ENCODE measurements around the gene ZNF212.
A peak's percentile ranks its signal among the peaks of the same experiment; 100 is the strongest.

Gene ZNF212

DNA sequence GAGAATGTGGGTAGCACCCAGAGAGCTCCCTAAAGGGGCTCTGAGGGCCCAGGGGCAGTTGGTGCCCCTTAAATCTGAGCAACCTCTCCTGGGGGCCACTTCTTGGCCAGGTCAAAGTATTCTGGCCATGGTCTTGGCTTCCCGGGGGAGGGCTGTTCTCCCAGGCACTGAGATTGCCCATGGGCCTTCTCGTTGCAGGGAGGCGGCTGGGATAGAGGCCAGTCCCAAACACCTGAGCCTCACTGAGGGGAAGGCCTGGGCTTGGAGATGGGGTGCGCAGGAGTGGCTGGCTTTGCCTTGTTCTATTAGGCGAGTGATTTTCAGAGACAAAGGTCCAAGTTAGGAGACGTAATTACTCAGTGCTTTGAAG lies 56.0 kb downstream of the ZNF212 start:
- no peak for DNase-seq (ENCODE audit: low spot score)
- in situ Hi-C loops (cut with MboI; ENCODE audit: low pct_unique_long_range_greater_than_20kb, low sequenced_read_pairs, unreplicated experiment), result no loop called here
- TF ChIP-seq, protein P1, sequence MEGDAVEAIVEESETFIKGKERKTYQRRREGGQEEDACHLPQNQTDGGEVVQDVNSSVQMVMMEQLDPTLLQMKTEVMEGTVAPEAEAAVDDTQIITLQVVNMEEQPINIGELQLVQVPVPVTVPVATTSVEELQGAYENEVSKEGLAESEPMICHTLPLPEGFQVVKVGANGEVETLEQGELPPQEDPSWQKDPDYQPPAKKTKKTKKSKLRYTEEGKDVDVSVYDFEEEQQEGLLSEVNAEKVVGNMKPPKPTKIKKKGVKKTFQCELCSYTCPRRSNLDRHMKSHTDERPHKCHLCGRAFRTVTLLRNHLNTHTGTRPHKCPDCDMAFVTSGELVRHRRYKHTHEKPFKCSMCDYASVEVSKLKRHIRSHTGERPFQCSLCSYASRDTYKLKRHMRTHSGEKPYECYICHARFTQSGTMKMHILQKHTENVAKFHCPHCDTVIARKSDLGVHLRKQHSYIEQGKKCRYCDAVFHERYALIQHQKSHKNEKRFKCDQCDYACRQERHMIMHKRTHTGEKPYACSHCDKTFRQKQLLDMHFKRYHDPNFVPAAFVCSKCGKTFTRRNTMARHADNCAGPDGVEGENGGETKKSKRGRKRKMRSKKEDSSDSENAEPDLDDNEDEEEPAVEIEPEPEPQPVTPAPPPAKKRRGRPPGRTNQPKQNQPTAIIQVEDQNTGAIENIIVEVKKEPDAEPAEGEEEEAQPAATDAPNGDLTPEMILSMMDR (IDR thresholded peaks at IDR 0.05; ENCODE audit: extremely low read depth, insufficient read depth, missing control alignments), result no peak

DNA sequence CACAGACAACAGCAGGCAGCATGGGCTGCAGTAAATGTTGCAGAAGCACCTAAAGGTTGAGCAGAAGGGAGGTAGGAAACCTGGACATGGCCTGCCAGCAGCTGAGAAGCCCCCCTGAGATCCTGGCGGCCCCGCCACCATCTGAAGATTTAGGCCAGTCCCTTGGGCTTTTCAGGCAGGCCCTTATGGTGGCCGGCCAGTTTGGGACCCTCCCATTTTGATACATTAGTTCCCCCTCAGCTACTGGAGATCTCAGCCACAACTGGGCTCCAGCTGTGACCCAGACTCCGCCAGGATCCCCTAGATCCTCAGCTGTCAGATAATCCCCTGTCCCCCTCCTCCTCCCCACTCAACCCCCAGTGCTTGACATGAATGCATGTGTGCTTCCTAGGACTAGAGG lies 56.9 kb downstream of the ZNF212 start:
- in situ Hi-C loops (cut with MboI; ENCODE audit: low pct_unique_long_range_greater_than_20kb, low sequenced_read_pairs, unreplicated experiment), result no loop called here
- TF ChIP-seq, protein P1 (IDR thresholded peaks at IDR 0.05; ENCODE audit: extremely low read depth, insufficient read depth, missing control alignments), result no peak

DNA sequence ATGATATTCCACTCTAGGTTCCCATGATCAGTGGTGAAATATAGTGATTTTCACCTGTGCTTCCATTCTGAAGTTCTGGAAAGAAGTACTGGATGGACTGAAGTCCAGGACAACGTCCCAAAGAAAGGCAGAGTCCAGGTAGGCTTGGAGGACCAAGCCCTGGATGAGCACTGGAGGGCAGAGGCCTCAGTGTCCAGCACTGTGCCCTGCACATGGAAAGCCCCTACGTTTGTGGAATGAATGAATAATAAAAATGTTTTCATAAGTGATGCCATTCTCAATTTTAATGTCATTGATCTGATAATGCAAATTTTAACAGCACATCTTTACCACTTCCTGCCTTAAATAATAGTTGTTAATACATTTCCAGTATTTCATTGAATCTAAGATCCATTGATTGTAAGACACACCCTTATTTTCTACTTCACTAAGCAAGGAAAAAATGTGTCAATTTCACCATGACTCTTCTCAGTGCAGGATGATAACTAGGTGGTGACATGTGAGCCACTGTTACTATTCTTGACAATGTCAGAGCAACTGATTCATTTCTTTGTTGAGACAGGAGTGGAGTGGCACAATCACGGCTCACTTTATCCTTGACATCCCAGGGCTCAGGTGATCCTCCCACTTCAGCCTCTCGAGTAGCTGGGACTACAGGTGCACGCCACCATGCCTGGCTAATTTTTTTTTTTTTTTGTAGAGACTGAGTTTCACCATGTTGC lies 57.7 kb downstream of the ZNF212 start:
- TF ChIP-seq, protein P1 (IDR thresholded peaks at IDR 0.05; ENCODE audit: extremely low read depth, insufficient read depth, missing control alignments), result no peak
- in situ Hi-C loops (cut with MboI; ENCODE audit: low pct_unique_long_range_greater_than_20kb, low sequenced_read_pairs, unreplicated experiment), result no loop called here
- DNase-seq (ENCODE audit: low spot score), result peak; percentile 24

More for the DNA sequence above, 56.9 kb downstream of the ZNF212 start:
- DNase-seq (ENCODE audit: low spot score), result no peak

DNA sequence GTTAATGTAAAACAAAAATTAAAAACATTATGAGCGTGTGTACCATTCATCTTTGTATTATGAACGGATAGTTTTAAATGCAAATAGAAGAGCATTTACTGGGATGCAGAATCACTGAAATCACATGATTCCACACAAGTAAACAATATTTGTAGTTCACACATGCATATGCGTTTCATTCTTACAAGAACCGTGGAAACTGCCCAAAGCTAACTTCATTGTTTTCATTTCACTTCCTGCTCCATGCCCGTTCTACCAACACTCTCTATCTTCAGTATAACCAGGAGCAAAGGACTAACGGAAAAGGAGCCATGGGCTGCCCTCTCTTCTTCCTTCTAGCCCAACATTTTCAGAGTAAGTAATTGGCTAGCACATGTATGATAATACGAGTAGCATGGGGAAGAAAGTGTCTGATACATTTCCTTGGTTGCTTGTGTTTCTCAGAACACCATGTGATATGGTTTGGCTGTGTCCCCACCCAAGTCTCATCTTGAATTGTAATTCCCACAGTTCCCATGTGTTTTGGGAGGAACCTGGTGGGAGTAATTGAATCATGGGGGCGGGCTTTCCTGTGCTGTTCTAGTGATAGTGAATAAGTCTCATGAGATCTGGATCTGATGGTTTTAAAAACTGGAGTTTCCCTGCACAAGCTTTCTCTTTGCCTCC lies 61.3 kb downstream of the ZNF212 start:
- TF ChIP-seq, protein P1 (IDR thresholded peaks at IDR 0.05; ENCODE audit: extremely low read depth, insufficient read depth, missing control alignments), result no peak
- in situ Hi-C loops (cut with MboI; ENCODE audit: low pct_unique_long_range_greater_than_20kb, low sequenced_read_pairs, unreplicated experiment), result no loop called here
- DNase-seq (ENCODE audit: low spot score), result no peak

DNA sequence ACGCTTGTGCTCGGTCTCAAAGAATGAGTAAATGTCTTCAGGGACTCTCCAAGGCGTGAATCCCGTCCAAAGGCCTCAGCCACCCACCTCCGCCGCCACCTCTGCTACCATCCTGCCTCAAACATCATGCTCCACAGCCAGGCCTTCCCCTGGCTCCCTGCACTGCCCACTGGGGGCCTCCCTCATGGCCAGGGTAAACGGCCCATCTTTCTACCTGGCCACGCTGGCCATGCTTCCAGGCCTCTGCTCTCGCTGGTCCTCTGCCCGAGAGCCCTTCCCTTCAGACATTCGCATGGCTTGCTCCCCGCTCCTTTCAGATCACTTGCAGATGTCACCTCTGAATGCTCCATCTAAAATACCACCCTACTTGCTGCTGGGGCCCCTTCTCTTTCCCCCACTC lies 62.8 kb downstream of the ZNF212 start:
- DNase-seq (ENCODE audit: low spot score), result no peak
- TF ChIP-seq, protein P1 (IDR thresholded peaks at IDR 0.05; ENCODE audit: extremely low read depth, insufficient read depth, missing control alignments), result no peak
- in situ Hi-C loops (cut with MboI; ENCODE audit: low pct_unique_long_range_greater_than_20kb, low sequenced_read_pairs, unreplicated experiment), result no loop called here

DNA sequence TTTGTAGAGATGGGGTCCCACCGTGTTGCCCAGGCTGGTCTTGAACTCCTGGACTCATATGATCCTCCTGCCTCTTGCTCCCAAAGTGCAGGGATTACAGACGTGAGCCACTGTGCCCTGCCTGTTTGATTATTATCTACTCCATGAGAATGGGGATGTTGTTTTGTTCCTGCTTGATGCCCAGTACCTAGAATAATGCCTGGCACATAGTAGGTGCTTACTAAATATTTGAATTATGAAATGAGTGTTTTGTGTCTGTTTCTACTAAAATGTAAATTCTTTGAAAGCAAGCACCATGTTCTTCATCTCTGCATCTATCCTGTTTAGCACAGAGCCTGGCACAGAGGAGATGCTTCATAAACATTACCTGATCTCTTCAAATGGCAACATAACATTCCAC lies 63.4 kb downstream of the ZNF212 start:
- DNase-seq (ENCODE audit: low spot score), result no peak
- in situ Hi-C loops (cut with MboI; ENCODE audit: low pct_unique_long_range_greater_than_20kb, low sequenced_read_pairs, unreplicated experiment), result no loop called here
- TF ChIP-seq, protein P1 (IDR thresholded peaks at IDR 0.05; ENCODE audit: extremely low read depth, insufficient read depth, missing control alignments), result no peak

Measured in GM13977 (cell line).